NCI-H460 (cell line): Measurements from ENCODE around the gene RBM47. TPM values are rescaled to one million over a fixed set of nuclear protein-coding genes. Genes with fewer than 3 reads are reported as not detected.
A peak's percentile ranks its signal among the peaks of the same experiment; 100 is the strongest.
"Not testable (repeated sequence)": the region's sequence is repeated elsewhere in the genome, so short reads cannot be mapped to it uniquely, and the experiment has no call there.

Experiments
- DNase-seq: peaks from one replicate; pipeline ENCODE4 v3.0.0-alpha.2; 2016; ENCODE audit warnings: low read depth; ENCODE audit errors: extremely low read depth
- total RNA-seq: library from RNA; depleted of rRNA; stranded (reverse); fragments of >200 nt; shearing (Covaris generic); gene quantifications from 2 replicates; pipeline ENCODE4 v1.2.3, GENCODE V29; 2014

RBM47 gene
- total RNA-seq, 1 experiment from 2014 or later, result 47.3 TPM

DNA sequence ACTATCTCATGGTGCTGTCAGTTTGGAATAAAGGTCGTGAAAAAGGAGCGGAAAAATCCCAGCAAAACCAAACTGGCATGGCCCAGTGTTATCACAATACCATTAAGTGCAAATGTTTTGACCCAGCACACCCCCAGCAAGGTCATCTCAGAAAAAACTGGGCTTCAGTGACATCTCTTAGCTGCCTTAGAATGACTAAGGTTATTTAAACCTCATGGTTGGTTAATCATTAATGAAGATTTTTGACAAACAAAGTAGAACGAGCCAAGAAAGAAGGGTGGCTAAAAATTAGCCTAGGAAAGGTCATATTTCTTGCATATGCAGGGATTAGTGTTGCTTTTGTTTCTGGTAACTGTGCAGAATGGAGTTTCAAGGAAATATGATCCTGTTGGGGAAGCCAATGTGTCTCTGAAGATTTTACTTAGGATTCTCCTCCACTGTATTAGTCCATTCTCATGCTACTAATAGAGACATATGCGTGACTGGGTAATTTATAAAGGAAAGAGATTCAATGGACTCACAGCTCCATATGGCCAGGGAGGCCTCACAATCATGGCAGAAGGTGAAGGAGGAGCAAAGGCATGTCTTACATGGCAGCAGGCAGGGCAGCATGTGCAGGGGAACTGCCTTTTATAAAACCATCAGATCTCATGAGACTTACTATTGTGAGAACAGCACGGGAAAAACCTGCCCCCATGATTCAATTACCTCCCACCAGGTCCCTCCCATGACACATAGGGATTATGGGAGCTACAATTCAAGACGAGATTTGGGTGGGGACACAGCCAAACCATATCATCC lies 211.0 kb downstream of the RBM47 start:
- no peak for DNase-seq

DNA sequence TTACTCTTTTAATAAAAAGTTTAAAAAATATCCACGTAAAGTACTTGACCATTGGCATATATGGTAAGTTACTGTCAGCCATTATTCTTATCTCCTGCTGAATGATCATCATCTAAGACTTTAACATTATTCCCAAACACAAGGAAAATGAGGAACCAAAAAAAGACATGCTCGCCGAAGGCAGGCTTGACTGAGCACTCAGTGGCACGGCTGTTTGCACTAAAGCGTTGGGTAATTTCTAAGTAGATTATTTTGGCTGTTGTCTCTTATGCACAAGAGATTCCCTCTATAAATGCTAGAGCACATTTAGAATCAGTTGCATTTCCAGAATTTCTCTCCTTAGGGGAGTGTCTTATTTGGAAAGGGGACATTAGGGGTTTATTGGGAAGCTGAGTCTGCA lies 211.7 kb downstream of the RBM47 start:
- DNase-seq, result no peak

DNA sequence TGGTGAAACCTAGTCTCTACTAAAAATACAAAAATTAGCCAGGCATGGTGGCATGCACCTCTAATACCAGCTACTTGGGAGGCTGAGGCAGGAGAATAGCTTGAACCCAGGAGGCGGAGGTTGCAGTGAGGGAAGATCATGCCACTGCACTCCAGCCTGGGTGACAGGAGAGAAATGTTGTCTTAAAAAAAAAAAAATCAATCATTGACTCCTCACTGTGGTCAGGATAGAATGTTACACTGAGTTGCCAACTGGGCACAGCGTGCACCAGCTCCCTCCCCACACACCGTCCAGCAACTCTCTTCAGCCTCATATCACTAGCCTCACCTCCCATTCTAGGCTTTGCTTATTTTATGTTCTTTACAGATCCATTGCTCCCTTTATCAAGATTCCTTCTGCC lies 215.0 kb downstream of the RBM47 start:
- no peak for DNase-seq

DNA sequence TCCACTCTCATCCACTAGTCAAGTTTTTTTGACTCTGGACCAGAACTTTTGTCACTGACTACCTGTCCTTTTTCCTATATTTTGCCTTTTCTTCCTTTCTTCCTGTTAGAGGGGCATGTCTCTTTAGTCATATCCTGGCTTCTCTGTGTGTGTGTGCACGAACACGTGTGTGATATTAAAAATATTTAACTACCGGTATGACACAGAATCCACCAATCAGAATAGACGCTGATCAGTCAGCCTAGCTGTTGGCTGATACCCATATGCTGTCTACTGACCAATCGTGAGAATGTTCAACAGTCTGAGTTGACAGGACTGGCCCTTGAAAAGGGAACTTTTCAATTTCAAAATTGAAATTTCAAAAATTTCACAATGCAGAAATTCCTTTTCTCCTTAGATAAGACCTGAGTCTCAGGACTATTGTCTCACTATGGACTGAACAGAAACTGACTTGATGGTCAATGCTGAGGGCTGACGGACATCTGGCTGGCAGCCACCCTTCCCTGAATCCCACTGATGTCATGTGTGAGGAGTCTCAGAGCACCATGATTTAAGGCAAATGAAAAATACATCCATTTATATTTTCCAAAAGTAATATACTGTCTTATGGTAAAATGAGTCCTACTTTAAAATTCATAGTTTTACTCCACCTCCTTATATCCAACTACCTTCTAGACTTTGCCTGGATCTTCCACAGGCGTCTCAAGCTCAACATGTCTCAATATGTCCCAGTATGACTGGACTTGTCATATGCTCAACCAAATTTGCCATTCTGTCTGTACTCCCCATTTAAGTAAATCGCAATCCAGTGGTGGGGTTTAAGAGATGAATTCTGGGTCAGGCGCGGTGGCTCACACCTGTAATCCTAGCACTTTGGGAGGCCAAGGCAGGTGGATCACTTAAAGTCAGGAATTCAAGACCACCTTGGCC lies 216.5 kb downstream of the RBM47 start:
- DNase-seq, result no peak

DNA sequence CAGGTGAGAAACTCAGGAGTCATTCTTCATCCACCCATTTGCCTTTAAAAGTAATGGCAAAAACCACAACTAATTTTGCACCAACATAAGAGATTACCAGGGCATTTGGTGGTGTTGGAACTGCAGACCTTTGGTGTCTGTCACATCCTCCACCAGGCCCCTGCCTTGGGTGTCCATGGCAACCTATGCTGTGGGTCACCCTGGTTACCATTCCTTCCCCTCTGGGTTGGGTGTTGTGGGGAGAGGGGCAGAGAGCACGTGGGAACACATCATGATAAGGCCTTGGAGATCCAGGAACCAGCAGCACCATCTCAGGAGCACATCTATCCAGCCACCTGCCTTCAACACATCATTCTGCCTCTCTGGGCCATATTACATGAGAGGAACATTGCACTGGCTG lies 217.3 kb downstream of the RBM47 start:
- DNase-seq, result no peak

DNA sequence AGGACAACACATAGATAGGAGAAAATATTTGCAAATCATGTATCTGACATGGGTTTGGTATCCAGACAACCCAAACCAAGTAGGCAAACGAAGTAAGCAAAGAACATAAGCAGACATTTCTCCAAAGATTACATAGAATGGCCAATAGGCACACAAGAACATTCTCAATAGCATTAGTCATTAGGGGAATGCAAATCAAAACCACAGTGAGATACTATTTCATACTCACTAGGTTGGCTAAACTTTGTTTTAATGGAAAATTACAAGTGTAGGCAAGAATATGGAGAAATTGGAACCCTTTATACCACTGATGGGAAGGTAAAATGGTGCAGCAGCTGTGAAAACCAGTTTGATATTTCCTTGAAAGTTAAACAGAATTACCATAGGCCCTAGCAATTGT lies 219.8 kb downstream of the RBM47 start:
- DNase-seq, result no peak

DNA sequence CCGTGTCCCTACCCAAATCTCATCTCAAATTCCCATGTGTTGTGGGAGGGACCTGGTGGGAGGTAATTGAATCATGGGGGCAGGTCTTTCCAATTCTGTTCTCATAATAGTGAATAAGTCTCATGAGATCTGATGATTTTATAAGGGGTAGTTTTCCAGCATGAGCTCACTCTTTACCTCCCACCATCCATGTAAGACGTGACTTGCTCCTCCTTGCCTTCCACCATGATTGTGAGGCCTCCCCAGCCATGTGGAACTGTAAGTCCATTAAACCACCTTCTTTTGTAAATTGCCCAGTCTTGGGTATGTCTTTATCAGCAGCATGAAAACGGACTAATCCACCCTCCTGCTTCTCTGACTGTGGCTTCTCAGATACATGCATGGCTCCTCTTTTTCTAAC lies 222.2 kb downstream of the RBM47 start:
- not testable (repeated sequence) for DNase-seq

DNA sequence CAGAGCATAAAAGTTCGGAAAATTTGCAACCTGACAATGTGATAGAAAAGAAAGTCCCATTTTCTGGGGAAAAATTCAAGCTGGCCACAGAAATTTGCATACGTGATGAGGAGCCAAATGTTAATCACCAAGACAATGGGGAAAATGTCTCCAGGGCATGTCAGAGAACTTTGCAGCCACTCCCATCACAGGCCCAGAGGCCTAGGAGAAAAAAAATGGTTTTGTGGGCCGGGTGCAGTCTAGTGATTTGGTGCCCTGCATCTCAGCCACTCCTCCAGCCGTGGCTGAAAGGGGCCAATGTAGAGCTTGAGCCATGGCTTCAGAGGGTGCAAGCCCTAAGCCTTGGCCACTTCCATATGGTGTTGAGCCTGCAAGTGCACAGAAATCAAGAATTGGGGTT lies 223.3 kb downstream of the RBM47 start:
- DNase-seq, result no peak

DNA sequence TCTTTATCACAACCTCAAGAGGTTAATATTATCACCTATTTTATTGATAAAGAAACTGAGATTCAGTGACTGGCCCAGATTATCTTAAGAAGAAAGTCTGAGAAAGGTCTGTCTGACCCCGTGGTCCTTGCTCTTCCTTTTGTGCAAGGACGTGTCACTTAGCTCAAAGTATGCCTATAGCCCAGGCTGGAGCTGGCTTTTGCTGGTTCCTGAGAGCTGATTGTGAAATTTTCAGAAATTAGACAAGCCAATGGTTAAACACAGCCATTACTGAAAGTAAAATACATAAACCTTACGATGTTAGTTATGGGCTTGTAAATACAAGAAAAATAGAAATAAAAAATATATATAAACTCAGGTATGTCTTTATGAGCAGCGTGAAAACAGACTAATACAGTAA lies 224.5 kb downstream of the RBM47 start:
- no peak for DNase-seq

DNA sequence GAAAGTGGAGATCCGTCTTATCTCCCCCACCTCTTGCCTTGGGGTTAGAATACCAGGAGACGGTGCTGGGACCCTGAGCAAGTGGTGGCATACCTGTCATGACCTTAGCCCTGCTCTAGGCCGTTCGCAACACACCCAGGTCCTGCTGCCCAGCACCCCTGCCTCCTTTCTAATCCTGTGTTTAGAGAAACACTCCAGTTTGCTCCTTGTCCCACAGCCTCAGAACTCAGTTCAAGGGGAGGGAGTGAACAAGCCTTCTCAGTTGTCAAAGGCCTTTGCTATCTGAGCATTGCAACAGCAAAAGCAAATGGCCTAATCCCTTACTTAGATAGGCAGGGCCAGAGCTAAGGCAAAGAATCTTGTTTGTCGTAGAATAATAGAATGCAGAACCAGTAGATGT lies 226.6 kb downstream of the RBM47 start:
- no peak for DNase-seq

DNA sequence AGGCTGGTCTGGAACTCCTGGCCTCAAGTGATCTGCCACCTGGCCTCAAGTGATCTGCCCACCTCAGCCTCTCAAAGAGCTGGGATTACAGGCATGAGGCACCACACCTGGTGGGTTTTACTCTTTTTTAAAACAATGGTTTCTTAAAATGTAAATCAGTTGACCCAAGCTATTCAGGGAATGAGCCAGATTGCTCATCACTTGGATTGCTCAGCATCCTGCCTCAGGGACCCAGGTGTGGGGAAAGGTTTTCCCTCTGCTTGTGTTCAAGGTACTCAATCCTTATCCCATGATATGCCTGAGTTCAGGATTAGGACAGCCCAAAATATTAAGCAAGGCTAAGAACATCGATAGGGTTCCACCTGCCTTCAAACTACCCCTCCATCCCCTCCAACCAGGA lies 227.1 kb downstream of the RBM47 start:
- DNase-seq, result no peak

DNA sequence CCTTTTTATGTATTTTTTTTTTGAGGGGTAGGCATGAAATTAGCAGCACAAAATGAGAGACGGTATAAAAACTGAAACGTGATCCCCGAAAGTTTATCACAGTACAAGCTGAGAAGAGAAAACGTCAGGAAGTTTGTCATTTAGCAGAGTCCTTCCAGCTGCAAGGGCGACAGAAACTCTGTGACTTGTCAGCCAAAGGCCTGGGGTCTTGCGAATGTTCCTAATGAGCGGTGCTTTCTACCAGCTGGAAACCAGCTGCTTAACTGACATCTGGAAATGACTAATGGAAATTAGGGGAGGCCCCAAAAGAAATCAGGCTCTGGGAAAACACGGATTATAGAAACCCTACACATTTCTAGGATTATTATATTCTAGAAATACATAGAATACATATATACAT lies 228.0 kb downstream of the RBM47 start:
- DNase-seq, result no peak

DNA sequence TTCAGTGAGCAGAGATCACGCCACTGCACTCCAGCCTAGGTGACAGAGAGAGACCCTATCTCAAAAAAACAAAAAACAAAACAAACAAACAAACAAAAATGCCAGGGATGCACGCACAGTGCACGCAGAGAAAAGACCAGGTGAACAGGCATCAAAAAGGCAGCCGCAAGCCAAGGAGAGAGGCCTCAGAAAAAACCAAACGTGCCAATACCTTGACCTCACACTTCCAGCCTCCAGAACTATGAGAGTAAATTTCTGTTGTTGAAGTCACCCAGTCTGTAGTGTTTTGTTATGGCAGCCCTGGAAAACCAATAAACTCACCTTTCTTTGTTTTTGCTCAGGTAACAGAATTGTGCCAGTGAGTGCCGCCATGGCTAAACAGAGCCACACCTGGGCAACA lies 228.6 kb downstream of the RBM47 start:
- no peak for DNase-seq

DNA sequence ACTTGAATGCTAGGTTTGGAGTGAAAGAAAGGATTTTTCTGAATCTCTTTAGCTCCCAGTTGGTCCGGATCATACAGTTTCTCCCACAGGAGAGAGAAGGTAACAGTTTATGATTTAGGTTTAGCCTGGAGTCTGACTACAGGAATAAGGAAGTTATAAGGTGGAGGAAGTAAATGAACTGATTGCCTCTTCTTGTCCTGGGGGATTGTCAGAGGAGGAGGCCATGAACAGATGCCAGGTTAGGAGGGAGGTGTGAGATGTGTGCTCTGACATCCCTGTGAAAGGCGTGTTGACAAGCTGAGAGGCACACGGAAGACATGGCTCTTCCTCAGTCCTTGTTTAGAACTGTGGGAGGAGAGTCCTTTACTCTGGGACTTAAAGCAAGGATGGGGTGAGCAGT lies 230.1 kb downstream of the RBM47 start:
- no peak for DNase-seq

DNA sequence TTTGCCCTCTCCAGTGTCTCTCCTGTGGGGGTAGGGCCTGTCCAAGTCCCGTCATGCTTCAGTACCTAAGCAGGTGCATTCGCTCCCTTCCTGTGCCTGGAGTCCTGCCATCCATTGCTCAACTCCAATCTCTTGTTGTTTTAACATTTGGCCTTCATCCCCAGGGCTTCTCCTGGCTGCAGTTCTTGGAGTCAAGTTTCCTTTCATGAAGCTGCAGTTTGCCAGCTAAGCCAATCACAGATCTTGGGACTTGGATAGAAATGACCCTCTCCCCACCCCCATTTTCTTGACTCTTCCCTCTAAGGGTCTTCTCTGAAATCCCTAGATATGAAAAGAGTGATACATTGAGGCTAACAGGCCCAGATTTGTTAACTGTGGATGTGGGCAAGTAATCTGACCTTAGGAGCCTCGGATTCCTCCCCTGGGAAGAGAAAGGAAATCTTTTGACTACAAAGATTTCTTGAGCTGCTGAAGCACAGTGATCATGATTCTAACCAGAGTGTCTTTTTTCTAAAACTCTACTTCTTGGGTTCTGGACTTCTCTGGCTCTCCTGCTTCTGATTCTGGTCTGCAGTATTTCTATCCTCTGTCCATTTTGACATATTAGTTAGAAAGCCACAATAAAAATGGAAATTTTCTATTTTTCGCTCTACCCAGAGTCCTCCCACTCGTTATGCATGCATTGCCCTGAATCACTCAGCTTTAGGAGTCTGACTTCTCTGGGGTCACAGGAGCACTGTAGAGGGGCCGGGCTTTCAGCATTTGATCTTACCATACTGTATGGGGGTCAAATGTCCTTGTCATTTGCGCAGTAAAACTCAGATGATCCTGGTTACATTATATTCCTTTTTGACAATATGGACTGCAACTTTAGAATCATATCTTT lies 233.5 kb downstream of the RBM47 start:
- DNase-seq, result peak; percentile 45

DNA sequence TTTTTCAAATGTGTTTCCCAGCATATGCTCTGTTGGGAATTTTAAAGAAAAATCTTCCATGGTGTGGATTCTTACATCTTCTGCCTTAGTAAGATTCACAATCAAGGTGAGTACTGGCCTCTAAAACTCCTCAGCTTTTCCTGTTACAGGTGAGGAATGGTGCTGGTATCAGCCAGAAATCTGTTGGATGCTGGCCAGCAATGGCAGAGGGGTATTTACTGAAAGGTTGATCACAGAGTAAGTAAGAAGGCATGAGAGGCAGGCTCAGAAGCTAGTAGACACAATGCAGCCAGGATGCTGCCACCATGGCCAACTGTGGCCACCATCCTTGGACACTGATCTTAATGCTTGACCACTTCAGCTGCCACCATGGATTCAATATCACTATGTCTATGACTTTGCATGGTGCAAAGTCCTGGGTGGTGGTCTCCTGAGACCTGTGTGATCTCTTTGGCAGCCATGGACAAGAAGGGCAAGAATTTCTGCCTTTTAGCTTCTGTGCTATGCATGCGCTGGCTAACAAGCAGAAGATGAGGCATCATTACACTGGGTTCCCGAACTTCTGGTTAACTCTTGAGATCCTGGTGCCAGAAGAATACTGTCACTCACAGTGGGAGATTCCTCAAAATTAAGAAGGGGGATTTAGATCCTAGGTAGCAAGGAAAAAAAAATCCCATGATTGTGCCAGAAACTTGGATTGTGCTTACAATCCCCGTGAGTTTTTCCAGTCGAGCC lies 234.3 kb downstream of the RBM47 start:
- DNase-seq, result no peak

DNA sequence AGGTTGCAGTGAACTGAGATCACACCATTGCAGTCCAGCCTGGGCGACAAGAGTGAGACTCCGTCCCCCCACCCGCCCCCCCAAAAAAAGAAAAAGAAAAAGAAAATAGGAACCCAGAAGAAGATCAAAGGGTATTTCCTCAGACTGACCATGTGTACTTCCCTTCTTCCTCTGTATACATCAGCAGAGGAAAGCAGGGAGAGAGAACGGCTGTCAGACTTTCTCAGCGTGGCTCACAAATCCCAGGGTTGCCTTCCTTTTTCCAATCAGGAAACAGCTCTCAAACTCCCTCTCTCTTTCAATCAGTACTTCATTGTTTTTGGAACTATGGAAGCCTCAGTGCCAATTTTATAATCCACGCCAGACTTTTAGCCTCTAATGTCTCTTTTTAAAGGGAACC lies 235.4 kb downstream of the RBM47 start:
- DNase-seq, result no peak

DNA sequence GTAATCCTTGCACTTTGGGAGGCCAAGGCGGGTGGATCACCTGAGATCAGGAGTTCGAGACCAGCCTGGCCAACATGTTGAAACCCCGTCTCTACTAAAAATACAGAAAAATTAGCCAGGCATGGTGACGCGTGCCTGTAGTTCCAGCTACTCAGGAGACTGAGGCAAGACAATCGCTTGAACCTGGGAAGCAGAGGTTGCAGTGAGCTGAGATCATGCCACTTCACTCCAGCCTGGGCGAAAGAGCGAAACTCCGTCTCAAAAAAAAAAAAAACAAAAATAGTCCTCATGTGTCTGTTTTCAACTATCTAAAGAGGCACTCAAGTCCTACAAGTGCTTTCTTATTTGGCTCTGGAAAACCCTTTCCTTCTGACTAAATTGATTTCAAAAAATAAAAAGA lies 237.4 kb downstream of the RBM47 start:
- DNase-seq, result not testable (repeated sequence)

DNA sequence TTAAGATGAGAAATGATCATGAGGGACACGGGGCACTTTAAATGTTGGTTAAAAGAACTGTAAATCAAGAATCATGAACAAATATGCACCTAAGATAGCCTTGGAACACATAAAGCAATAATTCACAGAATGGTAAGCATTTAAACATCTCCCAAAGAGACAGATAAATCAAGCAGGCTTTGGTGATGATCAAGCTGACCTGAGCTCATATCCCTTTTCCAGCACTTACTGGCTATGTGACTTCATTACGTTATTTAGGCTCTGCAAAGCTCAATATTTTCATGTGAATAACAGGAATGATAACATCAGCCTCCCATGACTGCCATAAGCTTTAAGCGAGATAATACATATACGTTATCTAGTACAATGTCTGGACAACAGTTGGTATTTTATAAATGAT lies 239.7 kb downstream of the RBM47 start:
- DNase-seq, result no peak

DNA sequence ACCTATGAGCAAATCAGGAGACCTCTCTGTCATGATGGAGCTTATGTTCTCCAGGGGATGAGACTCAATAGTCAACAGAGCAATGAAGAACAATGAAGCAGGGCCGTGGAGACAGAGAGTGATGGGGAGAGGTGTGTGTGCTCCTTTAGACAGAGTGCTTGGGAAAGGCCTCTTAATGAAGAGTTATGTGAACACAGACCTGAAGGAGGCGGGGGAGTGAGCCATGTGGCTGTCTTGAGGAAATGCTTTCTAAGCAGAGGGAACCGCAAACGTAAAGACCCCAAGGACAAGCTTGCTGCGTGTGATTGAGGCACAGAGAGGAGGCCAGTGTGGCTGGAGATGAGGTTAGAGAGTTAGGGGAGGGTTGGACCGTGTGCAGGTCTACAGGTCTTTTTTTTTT lies 241.4 kb downstream of the RBM47 start:
- DNase-seq, result no peak
